Heart right ventricle (tissue), 16 donors: ENCODE data around the gene SPATS2. TPM values are rescaled to one million over a fixed set of nuclear protein-coding genes. Genes with fewer than 3 reads are reported as not detected.
"Not testable (repeated sequence)": the region's sequence is repeated elsewhere in the genome, so short reads cannot be mapped to it uniquely, and the experiment has no call there.

Source experiments
- ATAC-seq, 8 donors: fragments of 200-7000 bp; cut with Tn5 transposase; one replicate each; pipeline ENCODE4 v1.9.1; 2020; ENCODE audit warnings: mild to moderate bottlenecking in 8 of 8, moderate library complexity in 8 of 8, moderate number of reproducible peaks in 1 of 8
- DNase-seq, 2 donors: peaks; one replicate each; pipeline ENCODE4 v3.0.0-alpha.2; 2020
- H3K27ac ChIP-seq, 10 donors: fragments of 200-600 bp; sonication (generic) in 2 of 10; one replicate each; pipeline versions ENCODE4 v1.5.0 to v1.8.0; 2020 to 2022; ENCODE audit warnings: mild to moderate bottlenecking in 3 of 10
- H3K27me3 ChIP-seq, 7 donors: fragments of 200-600 bp; one replicate each; pipeline ENCODE4 v1.8.0; 2021 to 2022; ENCODE audit warnings: mild to moderate bottlenecking in 2 of 7
- H3K36me3 ChIP-seq, 9 donors: fragments of 200-600 bp; sonication (generic) in 1 of 9; one replicate each; pipeline versions ENCODE4 v1.5.0 to v1.8.0; 2020 to 2022; ENCODE audit warnings: mild to moderate bottlenecking in 2 of 9
- H3K4me1 ChIP-seq, 9 donors: fragments of 200-600 bp; sonication (generic) in 1 of 9; one replicate each; pipeline versions ENCODE4 v1.5.0 to v1.8.0; 2020 to 2022; ENCODE audit warnings: mild to moderate bottlenecking in 4 of 9
- H3K4me3 ChIP-seq, 10 donors: fragments of 200-600 bp; sonication (generic) in 2 of 10; one replicate each; pipeline versions ENCODE4 v1.5.0 to v1.8.0; 2020 to 2022; ENCODE audit warnings: mild to moderate bottlenecking in 7 of 10, moderate library complexity in 2 of 10
- H3K9me3 ChIP-seq, 11 donors: fragments of 200-600 bp in 10 of 11; sonication (generic) in 2 of 11; one replicate each; pipeline versions ENCODE4 v1.5.0 to v1.8.0; 2013 to 2022; ENCODE audit warnings: mild to moderate bottlenecking in 2 of 11, control low read depth in 1 of 11, moderate library complexity in 1 of 11
- whole genome bisulfite sequencing, 2 donors: extraction: QIAGEN DNeasy Blood & Tissue Kit; methylation state at CpG; one replicate each; pipeline ENCODE4 v1.1.7; 2013; ENCODE audit warnings: inconsistent platforms in 1 of 2; 5-methylcytosine and 5-hydroxymethylcytosine counted together
- intact Hi-C, 10 donors: fragments of 100-400 bp; cut with DNase I; formaldehyde crosslinking; loops; one replicate each; pipeline versions ENCODE4 v1.11.1 to v1.14.2; 2022
- long read RNA-seq, 3 donors: library from polyadenylated mRNA; unstranded; transcript quantifications; one replicate each; pipeline ENCODE4 v2.0.0, GENCODE V29; 2020 to 2021
- polyA plus RNA-seq, 2 donors: library from polyadenylated mRNA; stranded (reverse); fragments of 200-250 nt; gene quantifications; one replicate each; pipeline ENCODE4 v1.2.3, GENCODE V29; 2013
- total RNA-seq, 10 donors: library from RNA; stranded (reverse); fragmentation: NEBNext Ultra II Directional in 3 of 10; extraction: Animal tissue kit (Norgen Biotek cat#: 25700) in 3 of 10; gene quantifications; one replicate each; pipeline versions ENCODE4 v1.2.1 to v1.2.4, GENCODE V29; 2021 to 2023
- TF ChIP-seq, protein P1 (sequence below), 9 donors: fragments of 200-600 bp; sonication (generic) in 2 of 9; IDR thresholded peaks; one replicate each; pipeline versions ENCODE4 v1.5.0 to v1.8.0; 2021 to 2022; ENCODE audit warnings: antibody characterized with exemption in 9 of 9, mild to moderate bottlenecking in 5 of 9, moderate library complexity in 1 of 9
- donor health status: Arrhythmogenic right ventricular cardiomyopathy.
- donor health status: ischemic (EF 13 %, LVEDD 7.1; RV severe dilation, severe dysfunction).
- donor health status: healthy with polysubstance abuse.
- donor health status: DM: no; HTN: yes; CAD: no.
- donor health status: DM: no; HTN: no; CAD: no.
- donor health status: ischemic (EF 25% LVEDD 6.9; RV normal size, moderate dysfunction).
- donor health status: ischemic (EF 25% LVEDD 5.7; RV mildly dilated, moderate dysfunction).
- donor health status: healthy.
- donor health status: DM: yes; HTN: yes; CAD: no.
- donor health status: Ischemic cardiomyopathy.
- donor health status: ischemic (EF 35%, LVEDD 5.7; RV mildly dilated, moderate dysfunction).
- donor health status: nonischemic (EF 11% LVEDD 7.7; RV severe dilation, severe dysfunction).
- donor health status: DM: yes; HTN: yes; CAD: no.
- donor health status: PGD.
- donor health status: ischemic (EF 29% LVEDD 5.4; RV normal size, mild dysfunction).
- donor health status: nonischemic (EF 23%, LVEDD 6.1; RV moderate dilation, normal function).

The SPATS2 gene
- total RNA-seq = 10 to 100 TPM in 1 of 10 donors, 1 to 10 TPM in 9; 3.5 to 10.6 (median 5.1) TPM
- polyA plus RNA-seq = 10 to 100 TPM in 1 of 2 donors, 1 to 10 TPM in 1; 4.8 to 11.5 TPM
- long read RNA-seq, donor 1, partial matches to known transcripts = 0 of 7 reads
- long read RNA-seq, donor 1, other reads (novel, unspliced or antisense) = 1 of 7 reads
- long read RNA-seq, donor 2 = 0 reads
- long read RNA-seq, donor 3, partial matches to known transcripts = 0 of 4 reads
- long read RNA-seq, donor 3, other reads (novel, unspliced or antisense) = 3 of 4 reads

DNA sequence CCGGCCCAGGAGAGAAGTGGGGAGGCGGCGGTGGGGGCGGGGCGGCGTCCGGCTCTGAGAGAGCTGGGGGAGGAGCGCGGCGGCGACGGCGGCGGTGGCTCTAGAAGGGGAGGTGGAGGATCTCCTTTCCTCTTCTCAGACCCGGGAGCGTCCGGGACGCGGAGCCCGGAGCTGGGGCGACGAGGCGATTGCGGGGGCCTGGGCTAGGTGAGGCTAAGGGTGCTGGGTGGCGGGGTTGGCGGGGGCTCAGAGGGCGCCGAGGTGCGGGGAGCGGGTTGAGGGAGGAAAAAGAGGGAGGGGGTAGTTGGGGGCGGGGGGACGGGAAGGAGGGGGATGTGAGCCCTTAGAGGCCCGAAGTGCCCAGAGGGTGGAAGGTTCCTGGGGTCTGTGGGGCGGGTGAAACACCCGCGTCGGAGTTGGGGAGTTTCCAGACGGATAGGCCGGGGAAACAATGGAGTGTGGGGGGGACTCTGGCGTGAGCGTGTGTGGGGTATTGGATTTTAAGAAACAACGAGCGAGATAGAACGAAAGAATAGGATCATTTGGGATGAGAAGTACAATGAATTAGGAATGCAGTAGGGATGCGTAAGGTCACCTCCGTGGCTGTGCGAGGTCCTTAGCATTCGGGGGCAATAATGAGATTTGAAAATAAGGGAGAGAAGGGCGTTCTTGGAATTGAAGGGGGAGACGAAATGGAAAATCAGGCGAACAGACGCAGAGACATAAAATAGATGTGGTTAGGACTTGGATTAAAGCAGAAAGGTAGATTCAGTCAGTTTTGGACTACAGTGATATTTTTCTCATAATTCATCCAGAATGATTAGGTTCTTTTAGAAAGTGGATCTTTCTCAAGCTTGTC, at the start of gene SPATS2:
Gene SPATS2 (plus strand): TSS at position 82 of the 859 bp plus-strand sequence. CDS start 93,551 bp downstream, outside the sequence.
- 1 to 2% methylated on average over 37 to 52 of the region's 52 CpGs for WGBS, 2 donors
- H3K27me3 ChIP-seq = no peaks in the 10 kb centered on the region
- no peaks in the 10 kb centered on the region for H3K9me3 ChIP-seq
- H3K27ac ChIP-seq = peak within 1 kb of the TSS; percentile 88 to 99 (median 95)
- peak; percentile 94 to 96 for DNase-seq
- intact Hi-C loops = loop anchor here in 1 of 10 donors (10.0 kb wide), 1 partner anchor 217 kb away; no protein-coding TSS in a partner anchor
- TF ChIP-seq, protein P1, sequence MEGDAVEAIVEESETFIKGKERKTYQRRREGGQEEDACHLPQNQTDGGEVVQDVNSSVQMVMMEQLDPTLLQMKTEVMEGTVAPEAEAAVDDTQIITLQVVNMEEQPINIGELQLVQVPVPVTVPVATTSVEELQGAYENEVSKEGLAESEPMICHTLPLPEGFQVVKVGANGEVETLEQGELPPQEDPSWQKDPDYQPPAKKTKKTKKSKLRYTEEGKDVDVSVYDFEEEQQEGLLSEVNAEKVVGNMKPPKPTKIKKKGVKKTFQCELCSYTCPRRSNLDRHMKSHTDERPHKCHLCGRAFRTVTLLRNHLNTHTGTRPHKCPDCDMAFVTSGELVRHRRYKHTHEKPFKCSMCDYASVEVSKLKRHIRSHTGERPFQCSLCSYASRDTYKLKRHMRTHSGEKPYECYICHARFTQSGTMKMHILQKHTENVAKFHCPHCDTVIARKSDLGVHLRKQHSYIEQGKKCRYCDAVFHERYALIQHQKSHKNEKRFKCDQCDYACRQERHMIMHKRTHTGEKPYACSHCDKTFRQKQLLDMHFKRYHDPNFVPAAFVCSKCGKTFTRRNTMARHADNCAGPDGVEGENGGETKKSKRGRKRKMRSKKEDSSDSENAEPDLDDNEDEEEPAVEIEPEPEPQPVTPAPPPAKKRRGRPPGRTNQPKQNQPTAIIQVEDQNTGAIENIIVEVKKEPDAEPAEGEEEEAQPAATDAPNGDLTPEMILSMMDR (IDR thresholded peaks at IDR 0.05) = no peak
- peak within 1 kb of the TSS; percentile 52 to 93 (median 90) for H3K4me3 ChIP-seq
- H3K36me3 ChIP-seq = no peaks in the 10 kb centered on the region
- ATAC-seq = peak in 6 of 8 donors; percentile 4 to 33 (median 17)
- H3K4me1 ChIP-seq = peaks cover 0 to 47% (median 31%) of the 10 kb centered on the region in 9 donors

DNA sequence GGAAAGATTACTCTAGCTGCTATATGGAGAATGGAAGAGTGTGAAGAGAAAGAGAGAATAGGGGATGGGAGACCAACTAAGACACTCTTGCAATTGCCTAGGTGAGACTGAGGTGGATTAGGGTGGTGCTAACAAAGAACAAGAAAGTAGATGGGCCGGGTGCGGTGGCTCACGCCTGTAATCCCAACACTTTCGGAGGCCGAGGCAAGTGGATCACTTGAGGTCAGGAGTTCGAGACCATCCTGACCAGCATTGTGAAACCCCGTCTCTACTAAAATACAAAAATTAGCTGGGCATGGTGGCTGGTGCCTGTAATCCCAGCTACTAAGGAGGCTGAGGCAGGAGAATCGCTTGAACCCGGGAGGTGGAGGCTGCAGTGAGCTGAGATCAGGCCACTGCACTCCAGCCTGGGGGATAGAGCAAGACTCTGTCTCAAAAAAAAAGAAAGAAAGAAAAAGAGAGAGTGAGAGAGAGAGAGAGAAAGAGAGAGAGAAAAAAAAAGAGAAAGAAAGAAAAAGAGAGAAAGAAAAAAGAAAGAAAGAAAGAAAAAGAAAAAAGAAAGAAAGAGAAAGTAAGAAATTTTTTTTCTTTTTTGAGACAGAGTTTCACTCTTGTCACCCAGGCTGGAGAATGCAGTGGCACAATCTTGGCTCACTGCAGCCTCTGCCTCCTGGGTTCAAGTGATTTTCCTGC, 46.7 kb upstream of the SPATS2 start:
- H3K9me3 ChIP-seq, H3K27ac ChIP-seq, H3K4me3 ChIP-seq, DNase-seq, ATAC-seq, intact Hi-C loops, H3K27me3 ChIP-seq, H3K36me3 ChIP-seq: not testable (repeated sequence)
- WGBS, 2 donors = 94 to 95% methylated on average over 9 of the region's 9 CpGs
- H3K4me1 ChIP-seq = peaks cover 0 to 14% (median 6%) of the 10 kb centered on the region in 9 donors

DNA sequence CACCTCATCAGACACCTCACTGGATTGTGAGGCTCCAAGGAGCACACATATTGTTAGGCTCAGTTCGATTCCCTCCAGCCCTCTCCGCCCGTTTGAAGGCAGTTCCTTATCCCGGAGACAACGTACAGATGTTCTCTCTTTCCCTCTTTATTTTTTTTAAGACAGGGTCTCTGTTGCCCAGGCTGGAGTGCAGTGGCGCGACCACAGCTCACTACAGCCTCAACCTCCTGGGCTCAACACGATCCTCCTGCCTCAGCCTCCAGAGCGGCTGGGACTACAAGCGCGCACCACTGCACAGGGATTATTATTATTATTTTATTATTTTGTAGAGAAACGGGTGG, 44.9 kb upstream of the SPATS2 start:
- Histone ChIP-seq H3K4me3 (peak overlapping the region; percentile 44 to 82 (median 63)), H3K9me3 (no peaks in the 10 kb centered on the region), H3K27me3 (no peaks in the 10 kb centered on the region), H3K36me3 (peaks cover 0 to 7% (median 0%) of the 10 kb centered on the region in 9 donors), H3K4me1 (peaks cover 0 to 14% (median 6%) of the 10 kb centered on the region in 9 donors), H3K27ac (peak overlapping the region in 9 of 10 donors; percentile 31 to 78 (median 61))
- DNase-seq (no peak), ATAC-seq (no peak)
- intact Hi-C loops = no loop called here
- 43 to 47% methylated on average over 12 of the region's 12 CpGs for WGBS, 2 donors
- TF ChIP-seq, protein P1 (IDR thresholded peaks at IDR 0.05) = no peak

DNA sequence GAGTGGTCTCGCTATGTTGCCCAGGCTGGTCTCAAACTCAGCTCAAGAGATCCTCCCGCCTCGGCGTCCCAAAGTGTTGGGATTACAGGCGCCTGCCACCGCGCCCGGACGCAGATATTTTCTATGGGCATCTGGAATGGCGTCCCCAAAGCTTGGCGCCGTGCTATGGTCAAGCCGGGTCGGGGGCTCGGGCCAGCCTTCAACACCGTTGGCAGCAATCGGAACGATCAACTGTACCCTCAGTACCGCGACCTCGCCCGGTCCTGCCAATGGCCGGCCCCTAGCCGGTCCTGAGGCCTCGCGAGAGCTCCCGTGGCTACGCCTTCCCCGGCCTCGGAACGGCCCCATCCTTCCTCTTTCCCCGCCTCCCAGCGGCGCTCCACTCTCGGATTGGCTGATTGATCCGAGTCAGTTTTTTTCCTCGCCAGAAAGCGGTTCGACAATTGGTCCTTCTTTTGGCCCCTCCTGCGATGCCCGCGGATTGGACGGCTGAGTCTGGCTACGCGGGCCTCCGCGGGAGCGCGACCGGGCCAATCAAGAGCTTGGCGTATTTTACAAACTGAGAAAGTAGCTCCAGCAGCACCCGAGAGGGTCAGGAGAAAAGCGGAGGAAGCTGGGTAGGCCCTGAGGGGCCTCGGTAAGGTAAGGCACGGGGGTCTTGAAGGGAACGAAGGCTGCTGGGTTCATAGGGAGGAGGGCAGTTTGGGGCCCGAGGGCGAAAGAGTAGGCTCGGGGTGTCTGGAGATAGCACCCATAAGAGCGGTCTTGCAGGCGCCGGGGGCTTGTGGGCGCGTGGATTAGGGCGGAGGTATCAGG, 44.3 kb upstream of the SPATS2 start, which contains the start of gene TROAP:
Gene TROAP (plus strand): TSS at position 548 of the 816 bp plus-strand sequence. CDS start 354 bp downstream, outside the sequence.
- Histone ChIP-seq H3K4me3 (peak within 1 kb of the TSS; percentile 44 to 82 (median 63)), H3K27me3 (no peaks in the 10 kb centered on the region), H3K27ac (peak within 1 kb of the TSS in 9 of 10 donors; percentile 31 to 78 (median 61)), H3K9me3 (no peaks in the 10 kb centered on the region), H3K36me3 (peaks cover 0 to 7% (median 0%) of the 10 kb centered on the region in 9 donors), H3K4me1 (peaks cover 0 to 14% (median 6%) of the 10 kb centered on the region in 9 donors)
- WGBS, 2 donors = 0% methylated on average over 65 of the region's 65 CpGs
- intact Hi-C loops = no loop called here
- ATAC-seq (peak; percentile 100), DNase-seq (peak; percentile 97 to 98)
- TF ChIP-seq, protein P1 (IDR thresholded peaks at IDR 0.05) = no peak
